DMS53 (cell line): ENCODE results near the gene BPGM.

Experiments
- DNase-seq: peaks from one replicate; lab custom pipeline; 2025; lab: John Stamatoyannopoulos, UW

BPGM gene

GRCh38 chr7:134697205-134697886 lies 50.7 kb downstream of the BPGM start:
- DNase-seq = no peak

DNA sequence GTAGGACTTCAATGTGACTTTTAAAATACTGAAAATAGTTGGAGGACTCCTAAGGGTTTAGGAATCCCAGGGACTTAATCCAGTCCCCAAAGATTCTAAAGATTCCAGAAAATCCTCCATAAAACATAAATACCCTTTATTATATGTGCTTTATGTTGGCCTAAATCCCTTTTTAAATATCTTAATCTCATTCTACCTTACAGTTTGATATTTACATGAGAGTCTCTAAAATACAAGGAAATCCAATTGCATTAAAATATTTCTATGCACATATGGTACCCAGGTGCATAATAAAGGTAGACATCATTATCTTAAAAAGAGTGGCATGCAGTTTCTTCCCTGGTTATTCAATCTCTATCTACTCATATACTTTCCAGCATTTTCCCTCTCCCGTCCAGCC lies 51.8 kb downstream of the BPGM start:
- DNase-seq = no peak

GRCh38 chr7:134699021-134699818 lies 52.6 kb downstream of the BPGM start:
- no peak for DNase-seq

DNA sequence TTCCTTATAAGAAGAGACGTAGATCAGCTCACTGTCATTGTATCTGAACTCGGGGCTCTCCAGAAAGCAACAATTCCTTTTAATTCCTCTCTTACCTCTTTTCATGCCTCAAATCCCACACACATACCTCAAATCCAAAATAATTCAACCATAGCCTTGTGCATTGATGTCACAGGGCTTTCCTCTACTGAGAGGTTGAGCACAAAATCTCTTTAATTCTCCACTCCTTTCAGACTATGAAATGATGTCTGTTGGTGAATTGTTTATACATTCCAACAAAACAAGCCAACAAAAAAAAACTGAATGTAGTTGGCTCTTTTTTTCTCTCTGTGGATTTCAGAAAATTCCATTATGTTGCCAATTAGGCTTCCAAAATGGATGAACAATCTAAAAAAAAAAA lies 53.2 kb downstream of the BPGM start:
- no peak for DNase-seq

DNA sequence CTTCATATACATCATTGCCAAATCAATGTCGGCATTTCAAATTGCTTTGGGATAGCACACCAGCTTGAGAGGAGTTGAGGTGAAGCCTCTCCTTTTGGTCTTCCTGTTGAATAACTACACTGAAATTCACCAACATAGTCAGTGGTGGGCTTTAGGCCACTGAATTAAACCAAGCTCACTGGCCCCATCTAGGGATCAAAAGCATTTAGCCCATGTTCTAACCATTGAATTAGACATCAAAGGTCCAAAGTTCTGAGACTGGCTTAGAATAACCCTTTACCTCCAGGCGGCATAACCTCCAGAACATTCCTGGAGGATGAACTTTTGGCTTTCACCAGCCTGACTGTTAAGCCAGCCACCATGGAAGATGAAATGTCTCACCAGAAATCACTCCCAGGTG lies 54.6 kb downstream of the BPGM start:
- peak; percentile 58 for DNase-seq

DNA sequence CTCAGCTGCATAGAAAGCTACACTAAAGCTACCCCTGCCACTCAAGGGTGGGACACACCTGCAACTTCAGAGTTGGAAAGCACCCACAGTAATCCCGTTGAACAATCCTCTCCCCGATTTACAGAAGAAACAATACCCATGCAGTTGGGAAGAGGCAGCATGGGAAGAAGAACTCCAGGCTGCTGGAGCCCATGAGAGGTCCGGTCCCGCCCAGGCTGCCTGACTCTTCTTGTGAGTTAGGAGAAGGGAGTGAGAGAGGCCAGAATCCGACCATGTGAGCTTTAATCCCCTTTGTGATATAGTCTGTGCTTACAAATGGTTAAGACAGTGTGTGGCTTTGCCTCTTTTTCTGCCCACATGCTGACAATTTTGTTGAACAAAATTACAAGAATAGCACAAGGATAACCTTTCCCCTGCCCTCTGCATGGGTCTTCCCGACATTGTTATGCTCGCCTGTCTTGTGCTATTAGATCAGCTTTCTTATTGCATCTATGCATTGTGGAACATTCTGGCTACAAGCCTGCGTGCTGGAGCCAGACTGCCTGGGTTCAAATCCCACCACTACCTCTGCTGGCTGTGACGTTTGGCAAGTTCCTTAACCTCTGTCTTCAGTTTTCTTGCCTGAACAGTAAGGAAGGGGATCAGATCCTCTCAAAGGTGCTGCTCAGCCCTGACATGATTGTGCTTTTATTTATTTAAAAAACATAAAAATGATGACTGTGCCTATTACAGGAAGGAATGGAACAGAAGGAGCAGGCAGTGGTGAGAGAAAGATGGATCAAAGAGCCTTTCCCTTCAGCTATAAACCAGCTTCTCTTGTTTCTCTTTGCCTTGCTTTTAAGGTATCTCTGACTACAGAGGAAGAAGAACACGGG lies 56.0 kb downstream of the BPGM start:
- DNase-seq = no peak

GRCh38 chr7:134703241-134703594 lies 56.6 kb downstream of the BPGM start:
- DNase-seq = no peak

- DNase-seq = no peak
Measured at GRCh38 chr7:134703782-134704181, 57.1 kb downstream of the BPGM start.

DNA sequence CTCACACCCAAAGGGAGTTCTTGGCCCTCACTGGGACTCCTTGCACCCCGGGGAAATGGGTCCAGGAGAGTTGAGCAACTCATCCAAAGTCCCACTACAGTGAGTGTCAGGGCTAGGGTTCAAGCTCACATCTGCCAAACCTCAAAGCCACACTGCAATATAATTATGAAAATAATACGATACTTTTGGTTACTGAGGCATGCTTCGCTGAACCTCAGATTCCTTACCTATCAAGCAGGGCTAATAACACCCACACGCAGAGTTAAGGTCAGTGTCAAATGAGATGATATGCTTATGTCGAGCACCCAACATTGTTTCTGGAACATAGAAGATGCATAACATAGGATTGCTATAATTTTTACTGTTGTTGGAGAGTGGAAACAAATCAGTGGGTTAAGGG lies 58.2 kb downstream of the BPGM start:
- no peak for DNase-seq

DNA sequence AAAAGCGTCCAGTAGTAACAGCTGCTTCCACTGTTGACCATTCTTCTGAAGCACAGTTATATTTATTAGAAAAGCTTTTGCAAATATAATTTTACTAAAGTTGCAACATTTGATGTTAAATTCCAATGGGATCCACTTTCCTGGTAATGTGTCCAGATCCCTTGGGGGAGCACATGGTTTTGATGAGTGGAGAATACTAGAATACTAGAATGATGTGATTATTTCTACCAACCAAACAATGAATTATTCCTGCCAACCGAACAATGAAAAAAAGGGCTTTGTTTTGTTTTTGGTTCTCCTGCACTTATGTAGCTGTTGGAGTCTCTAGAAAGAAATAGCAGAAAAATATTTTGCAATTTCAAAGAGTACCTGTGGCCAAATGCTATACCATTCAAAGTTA lies 59.1 kb downstream of the BPGM start:
- no peak for DNase-seq

DNA sequence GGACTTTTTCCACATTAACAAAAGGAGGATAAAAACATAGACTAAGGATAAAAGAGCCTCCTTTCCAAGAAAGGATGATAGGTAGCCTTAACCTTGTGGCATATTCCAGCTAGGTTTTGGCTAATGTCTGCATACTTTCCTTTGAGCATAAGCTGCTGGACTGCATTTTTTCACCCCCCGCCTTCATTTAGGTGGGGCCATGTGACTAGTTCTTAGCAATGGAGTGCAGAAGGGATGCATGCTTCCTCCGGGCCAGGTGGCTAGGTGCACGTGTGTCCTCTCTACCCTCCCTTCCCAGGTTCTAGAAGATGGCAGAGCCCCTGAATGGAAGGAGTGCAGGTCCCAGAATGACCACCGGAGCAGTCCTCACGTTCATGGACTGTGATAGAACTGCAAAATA lies 59.8 kb downstream of the BPGM start:
- DNase-seq = no peak

DNA sequence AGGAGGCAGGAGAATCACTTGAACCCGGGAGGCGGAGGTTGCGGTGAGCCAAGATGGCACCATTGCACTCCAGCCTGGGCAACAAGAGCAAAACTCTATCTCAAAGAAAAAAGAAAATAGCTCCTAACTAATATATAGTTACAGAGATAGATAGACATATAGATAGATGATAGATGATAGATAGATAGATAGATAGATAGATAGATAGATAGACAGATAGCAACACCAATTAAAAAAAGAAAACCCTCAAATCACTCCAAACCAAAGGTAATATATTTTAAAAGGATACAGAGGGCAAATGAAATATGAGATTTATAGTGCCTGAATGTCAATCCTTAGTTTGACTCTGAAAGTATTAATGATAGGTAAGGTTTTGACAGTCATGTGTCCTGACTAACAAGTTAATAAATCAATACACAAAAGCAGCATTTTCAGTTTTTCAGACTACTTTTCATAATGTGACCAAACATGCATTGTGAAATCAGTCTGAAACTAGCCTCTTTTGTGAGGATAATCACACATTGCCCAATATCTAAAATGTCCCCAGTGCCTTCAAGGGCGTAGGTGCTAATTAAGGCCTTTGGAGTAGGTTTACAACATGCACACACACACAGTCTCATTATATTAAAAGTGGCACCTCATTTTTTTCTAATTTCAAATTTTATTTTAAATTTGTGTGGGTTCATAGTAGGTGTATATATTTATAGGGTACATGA lies 61.2 kb downstream of the BPGM start:
- DNase-seq = no peak

GRCh38 chr7:134708692-134709091 lies 62.0 kb downstream of the BPGM start:
- no peak for DNase-seq

DNA sequence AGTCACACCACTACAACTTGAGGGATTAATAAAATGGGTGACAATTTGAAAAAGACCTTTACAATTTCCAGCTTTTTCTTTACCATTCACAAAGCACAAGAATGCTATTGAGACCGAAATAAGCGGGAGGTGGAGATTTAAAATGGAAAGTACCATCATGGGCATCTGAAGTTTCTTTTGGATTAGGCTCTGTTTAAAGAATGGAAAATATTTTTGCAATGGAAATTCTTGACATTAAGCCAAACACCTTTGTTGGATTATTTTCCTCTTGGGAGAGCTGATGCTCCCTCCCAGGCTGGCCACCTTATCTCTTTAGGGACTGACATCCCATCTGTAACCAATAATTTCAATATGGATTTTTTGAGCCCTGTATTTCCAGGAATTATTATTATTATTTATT lies 62.5 kb downstream of the BPGM start:
- no peak for DNase-seq

DNA sequence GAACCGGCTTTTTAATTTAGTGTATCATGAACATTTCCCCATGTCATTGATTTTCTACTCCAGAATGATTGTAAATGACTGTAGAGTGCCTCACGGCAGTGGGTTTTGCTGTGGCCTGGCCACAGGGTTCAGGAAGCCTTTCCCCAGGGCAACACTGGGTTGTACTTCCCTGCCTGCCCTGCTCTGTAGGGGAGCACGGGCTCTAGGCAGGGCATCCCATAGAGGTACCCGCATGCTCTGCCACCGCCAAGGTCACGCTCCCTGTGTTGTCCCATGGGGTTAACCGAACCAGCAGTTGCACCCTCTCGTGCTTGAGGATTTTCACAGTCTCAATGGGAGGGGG lies 63.8 kb downstream of the BPGM start:
- DNase-seq = no peak

DNA sequence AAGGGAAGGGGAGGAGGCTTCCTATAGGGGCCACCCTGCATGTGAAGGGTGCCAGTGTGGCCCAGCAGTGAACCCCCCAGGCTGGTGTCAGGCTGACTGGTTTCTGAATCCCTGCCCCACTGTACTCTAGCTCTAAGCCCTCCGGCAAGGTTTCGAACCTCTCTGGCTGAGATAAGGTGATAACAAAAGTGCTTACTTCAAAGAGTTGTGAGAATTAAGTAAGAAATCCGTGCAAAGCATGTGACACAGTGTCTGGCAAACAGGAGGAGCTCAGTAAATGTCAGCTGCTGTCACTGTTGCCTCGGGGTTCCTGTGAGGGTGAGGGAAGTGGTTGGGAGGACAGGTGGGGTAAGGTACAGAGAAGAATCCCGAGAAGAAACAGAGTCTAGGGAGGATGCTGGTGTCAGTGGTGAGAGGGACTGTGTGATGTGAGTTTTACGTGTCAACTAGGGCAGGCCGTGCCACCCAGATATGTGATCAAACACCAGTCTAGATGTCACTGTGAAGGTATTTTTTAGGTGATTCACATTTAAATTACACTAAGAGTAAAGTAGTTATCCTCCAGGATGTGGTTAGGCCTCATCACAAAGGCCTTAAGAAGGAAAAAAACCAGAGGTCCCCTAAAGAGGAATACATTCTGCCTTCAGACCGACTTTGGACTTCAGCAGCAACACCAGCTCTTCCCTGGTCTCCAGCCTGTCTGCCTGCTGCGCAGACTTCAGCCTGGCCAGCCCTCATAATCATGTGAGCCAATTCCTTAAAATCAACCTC lies 64.4 kb downstream of the BPGM start:
- DNase-seq = no peak

DNA sequence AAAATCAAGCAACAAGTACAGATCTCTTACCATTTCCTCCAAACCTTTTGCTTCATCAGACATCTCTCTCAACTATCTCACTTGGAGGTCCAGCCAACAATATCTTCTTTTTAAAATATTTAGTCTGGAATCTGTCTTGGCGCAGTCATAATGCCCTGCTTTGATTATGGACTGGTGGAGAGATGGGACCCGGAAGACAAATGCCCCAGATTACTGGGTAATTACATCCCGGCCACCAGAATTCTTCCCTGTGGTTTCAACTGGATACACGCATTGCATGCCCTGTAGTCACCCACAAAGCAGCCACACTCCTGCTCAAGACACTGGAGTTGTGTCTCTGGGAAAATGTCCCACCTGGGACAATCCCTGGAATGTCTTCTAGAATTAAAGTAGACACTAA lies 65.5 kb downstream of the BPGM start:
- DNase-seq = no peak

GRCh38 chr7:134714470-134715205 lies 68.0 kb downstream of the BPGM start:
- DNase-seq = no peak

GRCh38 chr7:134718211-134718875 lies 71.7 kb downstream of the BPGM start:
- DNase-seq = no peak
